CD4-positive, alpha-beta T cell treated with Interleukin-6 at 100 ng/mL for 8 hours (primary cell): ENCODE measurements around the gene PRMT7.

ENCODE experiments used
- DNase-seq: peaks from one replicate; pipeline ENCODE4 v3.0.0-alpha.2; 2020; ENCODE audit warnings: mixed read lengths, low spot score

The PRMT7 gene

GRCh38 chr16:68310774-68311511 lies at the start of gene PRMT7, which contains the start of gene SLC7A6OS:
TSS of gene PRMT7 (plus strand) at chr16:68311019. CDS start at chr16:68315980, 4,961 bp downstream.
TSS of gene SLC7A6OS (minus strand) at chr16:68310946. CDS start at chr16:68310926, 20 bp downstream.
- DNase-seq: peak; percentile 92

GRCh38 chr16:68263559-68264127 lies 47.2 kb upstream of the PRMT7 start:
- DNase-seq: no peak

GRCh38 chr16:68264128-68265077 lies 46.4 kb upstream of the PRMT7 start, which contains the start of gene SLC7A6:
TSS of gene SLC7A6 (plus strand) at chr16:68264526. CDS start at chr16:68274727, 10,201 bp downstream.
- DNase-seq: peak; percentile 75

- DNase-seq: peak; percentile 49
Measured at GRCh38 chr16:68265078-68265920, 45.5 kb upstream of the PRMT7 start.

GRCh38 chr16:68267612-68268405 lies 43.0 kb upstream of the PRMT7 start:
- DNase-seq: no peak

- no peak for DNase-seq
Measured at GRCh38 chr16:68269793-68270192, 41.0 kb upstream of the PRMT7 start.

- no peak for DNase-seq
Measured at GRCh38 chr16:68270353-68270752, 40.5 kb upstream of the PRMT7 start.

- DNase-seq: peak; percentile 80
Measured at GRCh38 chr16:68272507-68273209, 38.2 kb upstream of the PRMT7 start.

GRCh38 chr16:68273459-68273858 lies 37.4 kb upstream of the PRMT7 start:
- DNase-seq: no peak

GRCh38 chr16:68273896-68274295 lies 36.9 kb upstream of the PRMT7 start:
- no peak for DNase-seq

GRCh38 chr16:68274441-68274840 lies 36.4 kb upstream of the PRMT7 start:
- no peak for DNase-seq

GRCh38 chr16:68275611-68276191 lies 35.1 kb upstream of the PRMT7 start:
- peak; percentile 72 for DNase-seq

- no peak for DNase-seq
Measured at GRCh38 chr16:68276223-68276622, 34.6 kb upstream of the PRMT7 start.

- DNase-seq: no peak
Measured at GRCh38 chr16:68279726-68280558, 30.9 kb upstream of the PRMT7 start.

- peak; percentile 27 for DNase-seq
Measured at GRCh38 chr16:68281368-68282063, 29.3 kb upstream of the PRMT7 start.

- DNase-seq: no peak
Measured at GRCh38 chr16:68282064-68282452, 28.8 kb upstream of the PRMT7 start.

GRCh38 chr16:68283346-68283745 lies 27.5 kb upstream of the PRMT7 start:
- no peak for DNase-seq
